ENCODE results near the gene MCTP2. TPM values are rescaled to one million over a fixed set of nuclear protein-coding genes. Genes with fewer than 3 reads are reported as not detected.

MCTP2 gene
- polyA plus RNA-seq, 4 donors: 18.7 to 20.7 (median 19.2) TPM

- DNase-seq (ENCODE audit: low read depth in 4 of 4, low spot score in 2 of 4): no peak
Measured at GRCh38 chr15:94380798-94381197, 149.4 kb downstream of the MCTP2 start.

- no peak for DNase-seq (ENCODE audit: low read depth in 4 of 4, low spot score in 2 of 4)
Measured at GRCh38 chr15:94381384-94381783, 150.0 kb downstream of the MCTP2 start.

GRCh38 chr15:94383041-94383440 is 151.7 kb downstream of the MCTP2 start:
- DNase-seq (ENCODE audit: low read depth in 4 of 4, low spot score in 2 of 4): no peak

- DNase-seq (ENCODE audit: low read depth in 4 of 4, low spot score in 2 of 4): no peak
Measured at GRCh38 chr15:94383706-94384105, 152.3 kb downstream of the MCTP2 start.

- DNase-seq (ENCODE audit: low read depth in 4 of 4, low spot score in 2 of 4): no peak
Measured at GRCh38 chr15:94385441-94385840, 154.1 kb downstream of the MCTP2 start.

- no peak for DNase-seq (ENCODE audit: low read depth in 4 of 4, low spot score in 2 of 4)
Measured at GRCh38 chr15:94386351-94386750, 155.0 kb downstream of the MCTP2 start.

- no peak for DNase-seq (ENCODE audit: low read depth in 4 of 4, low spot score in 2 of 4)
Measured at GRCh38 chr15:94387442-94387841, 156.1 kb downstream of the MCTP2 start.

- no peak for DNase-seq (ENCODE audit: low read depth in 4 of 4, low spot score in 2 of 4)
Measured at GRCh38 chr15:94387849-94388441, 156.6 kb downstream of the MCTP2 start.

- DNase-seq (ENCODE audit: low read depth in 4 of 4, low spot score in 2 of 4): no peak
Measured at GRCh38 chr15:94395640-94396039, 164.3 kb downstream of the MCTP2 start.

- no peak for DNase-seq (ENCODE audit: low read depth in 4 of 4, low spot score in 2 of 4)
Measured at GRCh38 chr15:94397337-94397736, 166.0 kb downstream of the MCTP2 start.

- no peak for DNase-seq (ENCODE audit: low read depth in 4 of 4, low spot score in 2 of 4)
Measured at GRCh38 chr15:94398001-94398400, 166.6 kb downstream of the MCTP2 start.

GRCh38 chr15:94400526-94401298 is 169.4 kb downstream of the MCTP2 start:
- no peak for DNase-seq (ENCODE audit: low read depth in 4 of 4, low spot score in 2 of 4)

GRCh38 chr15:94403331-94403730 is 172.0 kb downstream of the MCTP2 start:
- DNase-seq (ENCODE audit: low read depth in 4 of 4, low spot score in 2 of 4): no peak

GRCh38 chr15:94404733-94405283 is 173.4 kb downstream of the MCTP2 start:
- no peak for DNase-seq (ENCODE audit: low read depth in 4 of 4, low spot score in 2 of 4)

GRCh38 chr15:94411285-94411684 is 179.9 kb downstream of the MCTP2 start:
- no peak for DNase-seq (ENCODE audit: low read depth in 4 of 4, low spot score in 2 of 4)

- DNase-seq (ENCODE audit: low read depth in 4 of 4, low spot score in 2 of 4): no peak
Measured at GRCh38 chr15:94411846-94412245, 180.5 kb downstream of the MCTP2 start.

GRCh38 chr15:94412979-94413746 is 181.8 kb downstream of the MCTP2 start:
- no peak for DNase-seq (ENCODE audit: low read depth in 4 of 4, low spot score in 2 of 4)

GRCh38 chr15:94414916-94415315 is 183.6 kb downstream of the MCTP2 start:
- DNase-seq (ENCODE audit: low read depth in 4 of 4, low spot score in 2 of 4): no peak

GRCh38 chr15:94416267-94416666 is 184.9 kb downstream of the MCTP2 start:
- DNase-seq (ENCODE audit: low read depth in 4 of 4, low spot score in 2 of 4): no peak

- DNase-seq (ENCODE audit: low read depth in 4 of 4, low spot score in 2 of 4): no peak
Measured at GRCh38 chr15:94416820-94417219, 185.5 kb downstream of the MCTP2 start.
